GM12864 (cell line): ENCODE results near the gene PIK3CG.
"Not testable (repeated sequence)": the region's sequence is repeated elsewhere in the genome, so short reads cannot be mapped to it uniquely, and the experiment has no call there.

Experiments used
- DNase-seq: peaks from one replicate; pipeline ENCODE4 v3.0.0-alpha.2; 2011; ENCODE audit warnings: low read depth
- H3K4me3 ChIP-seq: 2 replicates; pipeline ENCODE4 v1.5.1; 2011; ENCODE audit warnings: mild to moderate bottlenecking, low read depth, low read length, control low read depth
- TF ChIP-seq, protein P1 (sequence below): IDR thresholded peaks from 2 replicates; pipeline ENCODE4 v1.5.1; 2011; ENCODE audit warnings: low read depth, mild to moderate bottlenecking, moderate library complexity, low read length, control low read depth, inconsistent platforms; ENCODE audit errors: missing control alignments

Gene PIK3CG

DNA sequence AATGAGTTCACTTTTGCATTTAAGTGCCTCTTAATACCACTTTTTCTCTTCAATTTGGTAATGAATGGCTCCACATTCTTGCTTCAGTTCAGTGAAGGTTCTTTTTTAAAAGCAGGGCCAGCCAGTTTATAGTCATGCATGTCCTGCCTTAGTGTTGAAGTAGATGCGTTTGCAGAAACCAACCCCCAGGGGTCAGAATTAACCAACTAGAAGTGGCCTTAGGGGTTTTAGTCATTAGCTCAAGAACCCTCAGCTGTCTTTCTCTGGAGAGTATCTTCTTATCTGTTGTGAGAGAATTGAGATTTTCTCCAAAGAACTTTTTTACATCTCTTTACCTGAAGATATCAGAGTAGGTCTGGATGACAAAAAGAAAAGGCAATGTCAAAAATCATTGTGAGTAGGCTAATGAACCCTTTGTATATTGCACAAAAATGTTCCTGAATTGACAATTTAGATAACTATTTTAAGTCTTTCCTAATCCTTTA lies 82.2 kb downstream of the PIK3CG start:
- DNase-seq: peak; percentile 21
- TF ChIP-seq, protein P1, sequence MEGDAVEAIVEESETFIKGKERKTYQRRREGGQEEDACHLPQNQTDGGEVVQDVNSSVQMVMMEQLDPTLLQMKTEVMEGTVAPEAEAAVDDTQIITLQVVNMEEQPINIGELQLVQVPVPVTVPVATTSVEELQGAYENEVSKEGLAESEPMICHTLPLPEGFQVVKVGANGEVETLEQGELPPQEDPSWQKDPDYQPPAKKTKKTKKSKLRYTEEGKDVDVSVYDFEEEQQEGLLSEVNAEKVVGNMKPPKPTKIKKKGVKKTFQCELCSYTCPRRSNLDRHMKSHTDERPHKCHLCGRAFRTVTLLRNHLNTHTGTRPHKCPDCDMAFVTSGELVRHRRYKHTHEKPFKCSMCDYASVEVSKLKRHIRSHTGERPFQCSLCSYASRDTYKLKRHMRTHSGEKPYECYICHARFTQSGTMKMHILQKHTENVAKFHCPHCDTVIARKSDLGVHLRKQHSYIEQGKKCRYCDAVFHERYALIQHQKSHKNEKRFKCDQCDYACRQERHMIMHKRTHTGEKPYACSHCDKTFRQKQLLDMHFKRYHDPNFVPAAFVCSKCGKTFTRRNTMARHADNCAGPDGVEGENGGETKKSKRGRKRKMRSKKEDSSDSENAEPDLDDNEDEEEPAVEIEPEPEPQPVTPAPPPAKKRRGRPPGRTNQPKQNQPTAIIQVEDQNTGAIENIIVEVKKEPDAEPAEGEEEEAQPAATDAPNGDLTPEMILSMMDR: peak; percentile 58
- H3K4me3 ChIP-seq: no peak overlapping the region

DNA sequence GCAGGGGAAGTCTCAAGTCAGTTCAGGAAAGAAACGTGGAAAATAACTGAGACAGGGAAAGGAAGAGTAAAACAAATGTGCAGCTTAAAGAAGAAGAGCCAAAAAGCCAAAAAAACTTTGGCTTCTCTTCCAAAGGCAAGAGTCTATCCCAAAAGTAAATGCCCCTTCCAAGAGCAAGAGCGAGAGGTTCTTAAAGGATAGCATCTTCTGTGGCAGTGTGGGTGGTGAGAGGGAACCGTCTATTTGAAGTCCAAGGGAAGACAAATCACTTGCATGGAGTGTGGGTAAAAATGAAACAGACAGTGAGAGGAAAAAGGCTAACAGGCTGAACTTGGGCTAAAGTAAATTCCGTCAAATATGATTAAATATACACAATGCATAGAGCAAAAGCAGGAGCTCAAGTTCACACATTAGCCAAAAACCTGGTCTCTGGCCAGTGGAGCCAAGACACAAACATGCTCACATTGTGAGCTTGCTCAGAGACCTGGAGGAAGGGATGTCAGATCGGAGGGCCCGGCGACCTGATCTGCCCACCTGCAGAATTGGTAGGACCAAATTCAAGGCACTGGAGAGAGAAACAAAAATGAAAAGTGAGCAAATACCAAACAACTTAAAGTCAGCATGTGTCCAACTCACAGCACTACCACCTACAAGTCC lies 87.0 kb downstream of the PIK3CG start:
- no peak for DNase-seq
- TF ChIP-seq, protein P1: no peak
- H3K4me3 ChIP-seq: no peak overlapping the region

DNA sequence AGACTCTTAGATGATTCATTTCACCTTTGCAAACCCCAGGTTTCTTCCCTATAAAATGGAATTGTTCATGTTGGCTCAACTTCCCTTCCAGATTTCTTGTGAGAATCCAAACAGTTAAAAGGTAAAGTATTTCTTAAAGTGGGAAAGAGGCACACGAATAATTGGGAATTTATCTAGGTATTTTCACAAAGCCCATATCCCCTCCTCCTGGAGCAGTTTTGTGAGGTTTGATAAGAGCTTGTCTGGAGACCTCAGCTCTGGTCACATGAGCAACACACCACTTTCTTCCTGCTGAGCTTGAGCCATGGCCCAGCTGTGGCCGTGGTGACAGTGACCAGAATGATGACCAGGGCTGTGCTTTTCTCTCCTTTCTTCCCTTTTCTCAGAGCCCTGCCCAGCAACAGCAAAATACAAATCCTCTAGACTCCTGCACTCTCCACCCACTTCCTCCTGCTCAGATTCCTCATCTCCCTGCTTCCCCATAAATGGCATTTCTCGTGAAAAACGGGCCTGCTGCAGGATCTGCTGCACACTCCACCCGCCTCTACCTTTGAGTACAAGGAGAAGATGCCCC lies 87.7 kb downstream of the PIK3CG start:
- H3K4me3 ChIP-seq: no peak overlapping the region
- DNase-seq: no peak
- TF ChIP-seq, protein P1: no peak

DNA sequence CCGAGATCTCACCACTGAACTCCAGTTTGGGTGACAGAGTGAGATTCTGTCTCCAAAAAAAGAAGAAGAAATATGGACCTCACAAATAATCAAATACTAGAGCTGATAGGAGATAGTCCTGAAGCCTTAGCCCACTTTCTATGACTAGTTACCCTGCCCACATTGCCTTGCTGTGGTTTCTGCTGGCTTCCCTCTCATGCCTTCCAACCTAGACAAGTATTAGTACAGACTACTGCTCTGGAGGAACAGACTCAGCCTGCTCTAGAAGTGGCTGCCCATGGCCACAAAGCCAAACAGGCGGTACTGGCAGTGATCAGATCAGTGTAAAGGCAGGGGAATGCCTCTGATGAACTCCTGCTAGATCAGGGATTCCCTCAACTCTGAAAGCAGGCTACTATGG lies 89.8 kb downstream of the PIK3CG start:
- TF ChIP-seq, protein P1: no peak
- DNase-seq: no peak
- no peak overlapping the region for H3K4me3 ChIP-seq

DNA sequence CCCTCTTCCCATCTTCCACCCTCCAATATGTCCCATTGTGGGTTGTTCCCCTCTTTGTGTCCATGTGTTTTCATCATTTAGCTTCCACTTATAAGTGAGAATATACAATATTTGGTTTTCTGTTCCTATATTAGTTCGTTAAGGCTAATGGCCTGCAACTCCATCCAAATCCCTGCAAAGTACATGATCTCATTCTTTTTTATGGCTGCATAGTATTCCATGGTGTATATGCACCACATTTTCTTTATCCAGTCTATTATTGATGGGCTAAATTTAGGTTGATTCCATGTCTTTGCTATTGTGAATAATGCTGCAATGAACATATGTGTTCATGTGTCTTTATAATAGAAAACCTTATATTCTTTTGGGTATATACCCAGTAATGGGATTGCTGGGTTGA lies 90.8 kb downstream of the PIK3CG start:
- H3K4me3 ChIP-seq, DNase-seq: not testable (repeated sequence)
